ENCODE measurements around the gene FN1.

The FN1 gene

DNA sequence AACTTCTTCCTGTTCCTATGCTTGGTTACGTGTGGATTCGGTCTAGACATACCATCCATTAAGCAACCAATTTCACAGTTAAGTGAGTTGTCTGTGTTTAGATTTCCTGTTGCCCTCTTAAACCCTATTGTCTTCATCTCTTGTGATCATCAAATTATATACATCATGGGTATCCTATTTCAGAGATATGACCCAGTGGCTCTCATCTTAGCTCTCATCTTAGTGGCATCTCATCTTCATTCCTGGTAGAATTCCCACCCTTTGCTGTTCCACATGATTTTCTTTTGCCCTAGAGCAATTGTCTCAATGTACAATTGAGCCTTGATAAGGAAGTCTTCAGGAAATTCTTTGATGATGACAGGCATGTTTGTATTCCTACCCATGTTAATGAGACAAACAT, 29.4 kb upstream of the FN1 start:
- no peaks in the 10 kb centered on the region for H4K20me1 ChIP-seq (ENCODE audit: insufficient read depth)
- H3K27me3 ChIP-seq (ENCODE audit: insufficient read depth, low read depth), result no peaks in the 10 kb centered on the region
- TF ChIP-seq, protein P1, sequence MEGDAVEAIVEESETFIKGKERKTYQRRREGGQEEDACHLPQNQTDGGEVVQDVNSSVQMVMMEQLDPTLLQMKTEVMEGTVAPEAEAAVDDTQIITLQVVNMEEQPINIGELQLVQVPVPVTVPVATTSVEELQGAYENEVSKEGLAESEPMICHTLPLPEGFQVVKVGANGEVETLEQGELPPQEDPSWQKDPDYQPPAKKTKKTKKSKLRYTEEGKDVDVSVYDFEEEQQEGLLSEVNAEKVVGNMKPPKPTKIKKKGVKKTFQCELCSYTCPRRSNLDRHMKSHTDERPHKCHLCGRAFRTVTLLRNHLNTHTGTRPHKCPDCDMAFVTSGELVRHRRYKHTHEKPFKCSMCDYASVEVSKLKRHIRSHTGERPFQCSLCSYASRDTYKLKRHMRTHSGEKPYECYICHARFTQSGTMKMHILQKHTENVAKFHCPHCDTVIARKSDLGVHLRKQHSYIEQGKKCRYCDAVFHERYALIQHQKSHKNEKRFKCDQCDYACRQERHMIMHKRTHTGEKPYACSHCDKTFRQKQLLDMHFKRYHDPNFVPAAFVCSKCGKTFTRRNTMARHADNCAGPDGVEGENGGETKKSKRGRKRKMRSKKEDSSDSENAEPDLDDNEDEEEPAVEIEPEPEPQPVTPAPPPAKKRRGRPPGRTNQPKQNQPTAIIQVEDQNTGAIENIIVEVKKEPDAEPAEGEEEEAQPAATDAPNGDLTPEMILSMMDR (conservative IDR thresholded peaks at IDR 0.05; ENCODE audit: low read depth, low read length), result no peak
- no peaks in the 10 kb centered on the region for H3K4me1 ChIP-seq (ENCODE audit: low read depth, poor library complexity, severe bottlenecking)
- no peaks in the 10 kb centered on the region for H3K79me2 ChIP-seq (ENCODE audit: insufficient read depth, low read depth)
- no peak overlapping the region for H3K4me3 ChIP-seq (IDR thresholded peaks at IDR 0.05; ENCODE audit: insufficient read depth, low read depth, low read length)
- H2AFZ ChIP-seq (ENCODE audit: low read depth), result no peak overlapping the region
- H3K9ac ChIP-seq, result no peak overlapping the region
- H3K27ac ChIP-seq, result no peak overlapping the region
- H3K4me2 ChIP-seq, result no peak overlapping the region
- no peaks in the 10 kb centered on the region for H3K36me3 ChIP-seq (ENCODE audit: insufficient read depth)

DNA sequence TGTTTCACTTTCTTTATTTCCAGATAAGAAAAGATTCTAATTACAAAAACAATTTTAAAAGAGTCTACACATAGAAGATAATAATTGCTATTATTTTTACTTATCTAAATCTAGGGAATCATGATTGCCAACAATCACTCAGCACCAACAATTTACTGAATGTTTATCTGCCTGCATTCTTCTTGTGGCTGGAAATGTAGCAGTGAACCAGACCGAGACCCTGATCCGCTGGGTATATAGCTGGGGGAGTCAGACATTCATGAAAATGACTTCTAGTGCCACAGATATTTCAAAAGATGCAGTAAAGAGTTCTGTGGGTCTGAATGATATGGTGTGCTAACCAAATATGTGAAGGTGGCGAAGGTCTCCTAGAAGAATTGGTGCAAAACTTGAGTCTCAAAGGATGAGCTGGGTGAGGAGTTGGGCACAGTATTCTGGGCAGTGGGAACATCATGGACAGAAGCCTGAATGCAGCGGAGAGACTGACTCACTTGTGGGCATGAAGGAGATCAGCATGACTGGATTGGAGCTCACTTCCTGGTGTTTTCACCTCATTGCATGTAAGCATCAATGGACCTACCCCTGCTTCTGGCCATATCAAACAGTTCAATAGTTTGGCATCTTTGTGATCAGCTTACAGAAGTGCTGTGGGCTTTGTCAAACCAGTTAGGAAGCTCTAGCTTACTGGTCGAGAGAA, 26.1 kb upstream of the FN1 start:
- no peaks in the 10 kb centered on the region for H3K27me3 ChIP-seq (ENCODE audit: insufficient read depth, low read depth)
- H3K27ac ChIP-seq, result no peak overlapping the region
- no peak overlapping the region for H2AFZ ChIP-seq (ENCODE audit: low read depth)
- no peaks in the 10 kb centered on the region for H3K79me2 ChIP-seq (ENCODE audit: insufficient read depth, low read depth)
- no peak overlapping the region for H3K9ac ChIP-seq
- no peak overlapping the region for H3K4me3 ChIP-seq (IDR thresholded peaks at IDR 0.05; ENCODE audit: insufficient read depth, low read depth, low read length)
- TF ChIP-seq, protein P1 (conservative IDR thresholded peaks at IDR 0.05; ENCODE audit: low read depth, low read length), result no peak
- no peak overlapping the region for H3K4me2 ChIP-seq
- H4K20me1 ChIP-seq (ENCODE audit: insufficient read depth), result no peaks in the 10 kb centered on the region
- H3K4me1 ChIP-seq (ENCODE audit: low read depth, poor library complexity, severe bottlenecking), result no peaks in the 10 kb centered on the region
- no peaks in the 10 kb centered on the region for H3K36me3 ChIP-seq (ENCODE audit: insufficient read depth)

DNA sequence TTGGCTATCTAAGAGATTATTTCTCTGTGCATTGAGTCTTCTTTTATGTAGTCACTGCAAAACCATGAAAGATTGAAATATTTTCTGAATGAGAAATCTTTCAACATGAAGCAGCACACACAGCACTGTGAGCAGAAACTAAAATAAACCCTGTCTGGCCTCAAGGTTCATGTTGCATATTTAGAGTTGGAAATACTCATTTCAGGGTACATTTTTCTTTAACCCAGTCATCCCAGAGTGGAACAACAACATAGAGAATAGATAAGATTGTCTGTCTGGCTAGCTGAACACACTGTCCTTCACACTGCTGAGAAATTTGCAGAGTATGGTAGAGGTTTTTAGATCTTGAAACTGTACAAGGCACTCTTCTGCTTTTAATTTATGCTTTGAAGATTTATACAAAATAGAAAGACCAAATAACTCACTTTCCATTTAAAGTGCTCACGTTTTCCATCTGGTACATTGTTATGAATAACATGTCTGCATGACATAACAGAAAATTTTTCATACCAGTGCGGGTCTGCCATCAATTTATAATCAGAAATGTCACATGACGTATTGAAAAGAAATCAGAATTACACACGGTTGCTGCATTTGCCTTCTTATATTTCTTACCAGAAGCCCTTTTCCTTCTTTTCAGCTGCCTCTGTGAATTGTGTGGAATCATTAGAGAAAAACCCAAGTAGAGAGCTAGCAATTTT, 25.0 kb upstream of the FN1 start:
- TF ChIP-seq, protein P1 (conservative IDR thresholded peaks at IDR 0.05; ENCODE audit: low read depth, low read length), result no peak
- H3K27ac ChIP-seq, result no peak overlapping the region
- no peaks in the 10 kb centered on the region for H4K20me1 ChIP-seq (ENCODE audit: insufficient read depth)
- no peak overlapping the region for H2AFZ ChIP-seq (ENCODE audit: low read depth)
- H3K27me3 ChIP-seq (ENCODE audit: insufficient read depth, low read depth), result no peaks in the 10 kb centered on the region
- no peak overlapping the region for H3K9ac ChIP-seq
- no peak overlapping the region for H3K4me3 ChIP-seq (IDR thresholded peaks at IDR 0.05; ENCODE audit: insufficient read depth, low read depth, low read length)
- no peaks in the 10 kb centered on the region for H3K36me3 ChIP-seq (ENCODE audit: insufficient read depth)
- no peak overlapping the region for H3K4me2 ChIP-seq
- H3K4me1 ChIP-seq (ENCODE audit: low read depth, poor library complexity, severe bottlenecking), result no peaks in the 10 kb centered on the region
- no peaks in the 10 kb centered on the region for H3K79me2 ChIP-seq (ENCODE audit: insufficient read depth, low read depth)

DNA sequence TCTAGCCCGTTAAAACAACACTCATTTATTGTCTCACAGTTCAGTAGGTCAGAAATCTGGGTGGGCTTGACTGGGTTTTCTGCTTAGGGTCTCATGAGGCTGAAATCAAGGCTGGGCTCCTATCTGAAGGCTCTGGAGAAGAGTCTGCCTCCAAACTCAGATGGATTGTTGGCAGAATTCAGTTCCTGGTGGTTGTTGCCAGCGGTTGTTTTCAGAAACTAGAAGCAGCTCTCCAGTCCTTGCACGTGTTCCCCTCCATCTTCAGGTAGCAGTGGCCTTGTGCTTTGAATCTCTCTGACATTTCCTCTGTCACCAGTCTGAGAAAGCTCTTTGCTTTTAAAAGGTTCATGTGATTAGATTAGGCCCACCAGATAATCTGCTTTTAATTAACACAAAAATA, 20.1 kb upstream of the FN1 start:
- Histone ChIP-seq H2AFZ (ENCODE audit: low read depth) (no peak overlapping the region), H3K27ac (no peak overlapping the region), H3K36me3 (ENCODE audit: insufficient read depth) (no peaks in the 10 kb centered on the region)

More for the DNA sequence above, 20.1 kb upstream of the FN1 start:
- H3K4me1 ChIP-seq (ENCODE audit: low read depth, poor library complexity, severe bottlenecking), result no peaks in the 10 kb centered on the region
- TF ChIP-seq, protein P1 (conservative IDR thresholded peaks at IDR 0.05; ENCODE audit: low read depth, low read length), result no peak
- H3K79me2 ChIP-seq (ENCODE audit: insufficient read depth, low read depth), result no peaks in the 10 kb centered on the region
- H3K9ac ChIP-seq, result no peak overlapping the region
- H3K4me3 ChIP-seq (IDR thresholded peaks at IDR 0.05; ENCODE audit: insufficient read depth, low read depth, low read length), result no peak overlapping the region
- H3K4me2 ChIP-seq, result no peak overlapping the region
- no peaks in the 10 kb centered on the region for H4K20me1 ChIP-seq (ENCODE audit: insufficient read depth)
- H3K27me3 ChIP-seq (ENCODE audit: insufficient read depth, low read depth), result no peaks in the 10 kb centered on the region
